OCI-LY3 (cell line): Measurements from ENCODE around the gene DPEP2.

Experiments used
- H2AFZ ChIP-seq: fragments of 200-600, 300-600 bp; shearing (Covaris generic); 2 replicates; pipeline ENCODE4 v1.6.0; 2014; ENCODE audit warnings: antibody characterized with exemption, low read depth, low read length
- H3K27ac ChIP-seq: fragments of 200-600, 300-600 bp; sonication (generic); 2 replicates; pipeline ENCODE4 v1.5.1; 2014; ENCODE audit warnings: mild to moderate bottlenecking, low read length, moderate library complexity, mixed read lengths
- H3K27me3 ChIP-seq: fragments of 200-600, 300-600 bp; sonication (generic); 2 replicates; pipeline ENCODE4 v1.6.1; 2014; ENCODE audit warnings: low read depth, low read length, mixed read lengths
- H3K36me3 ChIP-seq: fragments of 200-600, 300-600 bp; sonication (generic); replicated peaks from 2 replicates; pipeline ENCODE3; 2014; ENCODE audit warnings: low read depth, low read length, mixed read lengths
- H3K4me1 ChIP-seq: fragments of 300-600, 200-600 bp; sonication (generic); 2 replicates; pipeline ENCODE4 v1.6.1; 2014; ENCODE audit warnings: low read length, mixed read lengths
- H3K4me2 ChIP-seq: fragments of 200-600, 300-600 bp; sonication (generic); 2 replicates; pipeline ENCODE4 v1.6.1; 2014; ENCODE audit warnings: low read length, mixed read lengths
- H3K4me3 ChIP-seq: fragments of 300-600, 200-600 bp; sonication (generic); 2 replicates; pipeline ENCODE4 v1.5.1; 2014; ENCODE audit warnings: antibody characterized with exemption, mild to moderate bottlenecking, low read length, moderate library complexity
- H3K79me2 ChIP-seq: fragments of 300-600, 200-600 bp; shearing (Covaris generic); 2 replicates; pipeline ENCODE4 v1.6.1; 2014; ENCODE audit warnings: mild to moderate bottlenecking, low read length, mixed read lengths
- H3K9ac ChIP-seq: fragments of 300-600, 200-600 bp; shearing (Covaris generic); 2 replicates; pipeline ENCODE4 v1.6.0; 2014; ENCODE audit warnings: mild to moderate bottlenecking, low read length, moderate library complexity
- H3K9me3 ChIP-seq: fragments of 200-600, 300-600 bp; shearing (Covaris generic); 2 replicates; pipeline ENCODE4 v1.6.1; 2014; ENCODE audit warnings: low read length, mixed read lengths; ENCODE audit not compliant: insufficient read depth
- H4K20me1 ChIP-seq: fragments of 200-600, 300-600 bp; sonication (generic); 2 replicates; pipeline ENCODE4 v1.6.1; 2016; ENCODE audit warnings: low read length, mixed read lengths; ENCODE audit not compliant: insufficient read depth
- CTCF ChIP-seq: fragments of 200-600, 300-600 bp; sonication (generic); IDR thresholded peaks from 2 replicates; pipeline ENCODE4 v1.5.1; 2014; ENCODE audit warnings: antibody characterized with exemption, low read length, low read depth
- EZH2phosphoT487 ChIP-seq: fragments of 200-600 bp; shearing (Covaris generic); IDR thresholded peaks from 2 replicates; pipeline ENCODE4 v1.6.1; 2018; ENCODE audit warnings: antibody characterized with exemption, mixed run types, low read depth

DPEP2 gene

GRCh38 chr16:67962135-67962534 lies 37.1 kb downstream of the DPEP2 start:
- Histone ChIP-seq H3K9ac (no peak overlapping the region), H3K27ac (no peak overlapping the region), H3K27me3 (no peaks in the 10 kb centered on the region), H3K4me3 (no peak overlapping the region), H3K36me3 (peaks cover 34% of the 10 kb centered on the region), H3K4me1 (peaks cover 8% of the 10 kb centered on the region; the same call in 1 of the 2 replicates), H3K9me3 (no peaks in the 10 kb centered on the region), H4K20me1 (peaks cover 17% of the 10 kb centered on the region), H3K79me2 (peaks cover 10% of the 10 kb centered on the region), H2AFZ (no peak overlapping the region), H3K4me2 (no peak overlapping the region)
- TF ChIP-seq CTCF = no peak
- TF ChIP-seq EZH2phosphoT487 = no peak

DNA sequence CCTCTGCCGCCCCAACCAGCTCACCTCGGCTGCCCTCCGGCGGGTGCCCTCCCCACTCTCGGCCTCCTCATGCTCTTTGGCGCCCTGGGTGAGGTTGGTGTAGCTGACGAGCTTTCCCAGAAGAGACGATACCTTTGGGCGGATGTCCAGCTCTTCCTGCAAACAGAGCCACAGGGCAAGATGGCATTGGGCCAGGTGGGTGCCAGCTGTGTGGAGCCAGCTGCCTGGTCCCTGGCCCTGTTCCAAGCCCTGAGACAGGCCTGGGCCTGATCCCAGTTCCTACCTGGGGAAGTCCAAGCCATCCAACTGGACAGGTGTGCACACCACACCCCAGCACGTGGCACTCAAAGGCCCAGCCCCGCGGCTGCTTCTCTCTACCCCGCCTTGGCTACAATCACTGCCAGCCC lies 37.7 kb downstream of the DPEP2 start:
- TF ChIP-seq CTCF = no peak
- no peak for TF ChIP-seq EZH2phosphoT487
- H3K9ac ChIP-seq = no peak overlapping the region
- H3K4me2 ChIP-seq = no peak overlapping the region
- H3K9me3 ChIP-seq = no peaks in the 10 kb centered on the region
- H3K36me3 ChIP-seq = peaks cover 31% of the 10 kb centered on the region
- peaks cover 4% of the 10 kb centered on the region for H3K79me2 ChIP-seq
- H3K27ac ChIP-seq = no peak overlapping the region
- H2AFZ ChIP-seq = no peak overlapping the region
- no peak overlapping the region for H3K4me3 ChIP-seq
- H4K20me1 ChIP-seq = peaks cover 11% of the 10 kb centered on the region
- peaks cover 2% of the 10 kb centered on the region; the same call in 1 of the 2 replicates for H3K4me1 ChIP-seq
- no peaks in the 10 kb centered on the region for H3K27me3 ChIP-seq

DNA sequence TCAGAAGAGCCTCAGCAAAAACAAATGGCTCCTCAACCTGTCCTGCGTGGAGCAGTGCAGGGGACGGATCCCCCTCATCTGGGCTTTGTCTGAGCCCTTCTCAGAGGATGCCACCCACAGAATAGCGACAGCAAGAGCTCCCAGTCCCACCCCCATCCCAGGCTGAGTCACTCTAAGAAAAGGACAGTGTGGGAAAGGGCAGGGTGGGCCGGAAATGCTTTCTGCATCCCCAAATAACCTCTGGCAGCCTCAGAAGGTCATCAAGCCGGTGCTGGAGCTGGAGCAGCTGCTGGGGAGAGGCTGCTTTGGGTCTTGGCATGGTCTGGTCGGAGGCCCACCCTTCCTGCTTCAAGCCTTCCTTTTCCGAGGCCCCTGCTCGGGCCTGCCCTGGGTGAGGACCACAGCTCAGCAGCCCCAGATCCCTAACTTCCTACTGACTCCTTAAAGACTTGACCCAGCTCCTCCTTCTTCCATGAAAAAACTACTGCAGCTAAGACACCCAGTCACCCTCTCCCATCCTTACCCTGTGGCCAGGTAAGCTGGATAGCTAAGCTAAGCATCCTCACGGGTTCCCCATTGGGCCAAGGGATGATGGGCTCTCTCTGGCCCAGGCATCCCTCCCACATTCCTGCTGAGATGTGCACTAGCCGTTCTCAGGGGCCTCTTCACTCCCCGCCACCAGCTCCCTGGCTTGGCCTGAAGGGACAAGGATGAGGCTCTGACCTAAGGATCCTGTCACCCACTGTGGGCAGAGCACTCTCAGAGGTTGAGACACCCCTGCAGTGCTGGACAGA lies 39.6 kb downstream of the DPEP2 start:
- peaks cover 5% of the 10 kb centered on the region; the same call in 1 of the 2 replicates for H4K20me1 ChIP-seq
- H3K79me2 ChIP-seq = no peaks in the 10 kb centered on the region
- no peaks in the 10 kb centered on the region for H3K4me1 ChIP-seq
- H3K4me2 ChIP-seq = no peak overlapping the region
- H3K4me3 ChIP-seq = no peak overlapping the region
- H3K36me3 ChIP-seq = peaks cover 32% of the 10 kb centered on the region
- no peaks in the 10 kb centered on the region for H3K9me3 ChIP-seq
- TF ChIP-seq EZH2phosphoT487 = no peak
- no peak for TF ChIP-seq CTCF
- no peak overlapping the region for H3K9ac ChIP-seq
- no peaks in the 10 kb centered on the region for H3K27me3 ChIP-seq
- H2AFZ ChIP-seq = no peak overlapping the region
- no peak overlapping the region for H3K27ac ChIP-seq

GRCh38 chr16:67957622-67958021 lies 41.7 kb downstream of the DPEP2 start:
- H3K27me3 ChIP-seq = no peaks in the 10 kb centered on the region
- H2AFZ ChIP-seq = no peak overlapping the region
- H3K9me3 ChIP-seq = no peaks in the 10 kb centered on the region
- no peaks in the 10 kb centered on the region for H3K79me2 ChIP-seq
- H3K9ac ChIP-seq = no peak overlapping the region
- no peak overlapping the region for H3K27ac ChIP-seq
- H4K20me1 ChIP-seq = no peaks in the 10 kb centered on the region
- peaks cover 33% of the 10 kb centered on the region for H3K36me3 ChIP-seq
- no peak overlapping the region for H3K4me2 ChIP-seq
- TF ChIP-seq CTCF = no peak
- TF ChIP-seq EZH2phosphoT487 = no peak
- no peaks in the 10 kb centered on the region for H3K4me1 ChIP-seq
- no peak overlapping the region for H3K4me3 ChIP-seq
